Middle frontal gyrus (tissue), 1 donor: ENCODE data around the gene DGKE.
A peak's percentile ranks its signal among the peaks of the same experiment; 100 is the strongest.

Experiments used
- DNase-seq: peaks from one replicate; pipeline ENCODE4 v3.0.0-alpha.2; 2015; ENCODE audit warnings: low spot score; ENCODE audit errors: extremely low spot score

Gene DGKE

GRCh38 chr17:56833809-56834379 is at the start of gene DGKE, which contains the start of gene C17orf67:
Gene DGKE, plus strand, starts transcription at chr17:56834151. Its CDS starts 645 bp downstream, at chr17:56834796.
Gene C17orf67, minus strand, starts transcription at chr17:56833920. Its CDS starts 18,110 bp downstream, at chr17:56815810.
- DNase-seq: peak; percentile 86

- no peak for DNase-seq
These were observed 48.5 kb upstream of the DGKE start for GRCh38 chr17:56785405-56785804.

- DNase-seq: no peak
These were observed 47.8 kb upstream of the DGKE start for GRCh38 chr17:56785997-56786680.

- DNase-seq: no peak
These were observed 46.9 kb upstream of the DGKE start for GRCh38 chr17:56786989-56787482.

DNA sequence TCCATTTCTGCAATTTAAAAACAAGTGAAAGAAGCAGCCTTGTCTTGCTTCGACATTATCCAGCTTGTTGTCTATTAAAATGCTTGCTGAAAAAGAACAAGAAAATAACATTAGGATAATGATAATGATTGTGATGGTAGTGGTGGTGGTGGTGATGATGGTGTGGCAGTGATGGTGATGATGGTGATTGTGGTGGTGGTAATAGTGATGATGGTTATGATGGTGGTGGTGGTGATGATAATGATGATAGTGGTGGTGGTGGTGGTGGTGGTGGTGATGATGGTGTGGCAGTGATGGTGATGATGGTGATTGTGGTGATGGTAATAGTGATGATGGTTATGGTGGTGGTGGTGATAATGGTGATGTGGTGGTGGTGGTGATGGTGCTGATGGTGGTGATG is 41.7 kb upstream of the DGKE start:
- DNase-seq: no peak

- DNase-seq: no peak
These were observed 40.4 kb upstream of the DGKE start for GRCh38 chr17:56793531-56793930.

GRCh38 chr17:56793957-56794356 is 40.0 kb upstream of the DGKE start:
- no peak for DNase-seq

DNA sequence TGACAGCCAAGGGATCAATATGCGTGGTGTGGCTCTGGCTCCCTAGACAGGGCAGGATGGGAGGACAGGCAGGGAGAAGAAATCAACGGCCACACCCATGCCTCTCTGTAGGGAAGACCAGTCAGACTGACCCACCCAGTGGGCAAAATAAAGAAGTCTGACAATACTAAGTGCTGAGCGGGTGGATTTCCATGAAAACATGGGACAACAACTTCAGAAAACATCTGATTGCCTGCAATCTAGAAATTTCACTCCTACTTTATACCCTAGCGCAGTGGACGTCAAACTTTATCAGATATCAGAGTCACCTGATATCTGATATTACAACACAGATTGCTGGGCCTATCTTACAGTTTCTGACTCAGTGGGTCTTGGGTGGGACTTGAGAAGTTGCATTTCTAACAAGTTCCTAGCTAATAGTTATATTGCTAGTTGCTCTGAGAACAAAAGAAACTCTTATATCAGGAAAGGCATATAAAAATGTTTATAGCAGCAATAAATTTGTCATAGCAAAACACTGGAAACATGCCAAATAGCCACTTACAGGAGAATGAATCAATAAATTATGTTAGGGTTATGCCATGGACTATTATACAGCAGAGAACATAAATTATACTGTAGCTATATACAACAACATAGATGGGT is 38.6 kb upstream of the DGKE start:
- DNase-seq: no peak

GRCh38 chr17:56796536-56796935 is 37.4 kb upstream of the DGKE start:
- no peak for DNase-seq

DNA sequence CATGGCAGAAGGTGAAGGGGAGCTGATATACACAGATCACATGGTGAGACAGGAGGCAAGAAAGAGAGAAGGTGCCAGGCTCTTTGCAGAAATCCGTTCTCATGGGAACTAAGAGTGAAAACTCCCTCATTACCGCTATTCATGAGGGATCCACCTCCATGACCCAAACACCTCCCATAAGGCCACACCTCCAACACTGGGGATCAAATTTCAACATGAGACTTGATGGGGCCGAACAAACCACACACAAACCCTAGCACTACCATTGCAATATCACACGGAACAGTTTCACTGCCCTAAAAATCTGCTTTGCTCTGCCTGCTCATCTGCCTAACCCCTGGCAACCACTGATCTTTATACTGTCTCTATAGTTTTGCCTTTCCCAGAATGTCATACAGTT is 35.0 kb upstream of the DGKE start:
- DNase-seq: no peak

- DNase-seq: no peak
These were observed 32.3 kb upstream of the DGKE start for GRCh38 chr17:56801459-56802178.

GRCh38 chr17:56803071-56803470 is 30.9 kb upstream of the DGKE start:
- no peak for DNase-seq

GRCh38 chr17:56804454-56804853 is 29.5 kb upstream of the DGKE start:
- no peak for DNase-seq

GRCh38 chr17:56806949-56807348 is 27.0 kb upstream of the DGKE start:
- no peak for DNase-seq

DNA sequence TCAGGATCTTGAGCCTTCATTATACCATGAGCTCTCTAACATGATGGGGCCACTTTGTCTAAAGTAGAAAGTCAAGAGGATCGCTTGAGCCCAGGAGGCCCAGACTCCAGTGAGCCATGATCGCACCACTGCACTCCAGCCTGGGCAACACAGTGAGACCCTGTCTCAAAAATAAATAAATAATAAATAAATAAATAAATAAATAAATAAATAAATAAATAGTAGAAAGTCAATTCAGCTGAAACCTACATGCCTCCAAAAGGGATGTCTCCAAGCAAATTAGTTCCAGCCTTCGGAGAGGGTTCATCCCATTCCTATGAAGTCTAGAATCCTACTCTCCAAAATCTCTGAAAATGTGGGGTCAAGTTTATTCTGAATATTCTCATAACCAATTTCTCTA is 26.2 kb upstream of the DGKE start:
- DNase-seq: no peak

DNA sequence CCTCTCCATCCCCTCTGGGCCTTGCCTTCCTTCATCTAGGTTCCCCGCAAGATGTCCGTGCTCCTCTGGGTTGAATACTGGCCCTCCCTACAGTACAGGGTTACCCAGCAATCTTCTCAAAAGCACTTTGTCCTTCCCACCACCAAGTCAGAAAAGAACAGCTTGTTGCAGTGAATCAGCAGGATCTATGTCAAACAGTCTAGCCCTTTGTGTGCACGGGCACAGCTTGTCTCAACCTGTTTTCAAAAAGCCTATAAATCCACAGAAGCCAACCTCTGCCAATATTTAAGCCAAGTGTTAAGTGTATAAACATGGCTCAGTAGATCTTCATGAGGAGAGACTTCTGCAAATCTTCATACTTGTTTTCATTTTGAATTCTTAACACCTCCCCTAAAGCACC is 25.4 kb upstream of the DGKE start:
- DNase-seq: no peak

DNA sequence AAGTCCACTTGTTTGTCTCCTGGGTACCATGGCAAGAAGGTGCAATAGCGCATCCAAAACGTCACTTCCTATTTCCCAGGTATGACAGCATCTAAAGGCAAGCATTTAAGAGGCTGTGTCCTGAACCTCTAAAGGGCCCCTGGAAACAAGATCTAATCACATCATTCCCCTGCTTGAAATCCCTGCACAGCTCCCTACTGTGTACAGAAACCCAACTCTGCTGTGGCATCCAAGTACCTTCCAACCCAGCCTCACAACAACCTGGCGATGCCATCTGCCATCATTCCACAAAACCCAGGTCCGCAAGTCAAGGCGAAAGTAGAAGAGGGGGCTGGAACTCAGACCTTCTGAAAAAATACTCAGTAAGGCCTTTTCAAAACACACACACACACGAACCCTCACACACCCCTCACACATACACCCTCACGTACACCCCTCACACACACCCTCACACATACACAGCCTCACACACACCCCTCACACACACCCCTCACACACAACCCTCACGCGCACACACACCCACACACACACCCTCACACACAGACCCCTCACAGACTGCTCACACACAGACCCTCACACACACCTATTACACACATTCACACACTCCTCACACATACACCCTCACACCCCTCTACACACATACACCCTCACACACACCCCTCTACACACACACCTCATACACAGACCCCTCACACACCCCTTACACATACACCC is 24.7 kb upstream of the DGKE start:
- DNase-seq: no peak

GRCh38 chr17:56809820-56810179 is 24.2 kb upstream of the DGKE start:
- no peak for DNase-seq

DNA sequence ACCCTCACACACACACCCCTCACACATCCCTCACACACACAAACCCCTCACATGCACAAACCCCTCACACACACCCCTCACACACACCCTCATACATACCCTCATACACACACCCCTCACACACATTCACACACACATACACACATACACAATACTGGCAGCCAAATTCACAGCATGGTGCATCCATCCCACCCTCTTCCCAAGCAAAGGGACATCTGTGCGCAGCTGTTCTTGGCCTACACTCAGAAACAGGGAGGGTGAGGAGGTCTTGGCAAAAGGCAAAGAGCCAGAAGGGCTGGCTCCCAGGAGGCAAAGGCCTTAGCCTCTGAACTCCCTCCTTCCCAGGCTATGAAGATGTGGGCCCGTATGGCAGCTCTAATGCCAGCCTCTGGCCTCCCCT is 23.6 kb upstream of the DGKE start:
- no peak for DNase-seq

DNA sequence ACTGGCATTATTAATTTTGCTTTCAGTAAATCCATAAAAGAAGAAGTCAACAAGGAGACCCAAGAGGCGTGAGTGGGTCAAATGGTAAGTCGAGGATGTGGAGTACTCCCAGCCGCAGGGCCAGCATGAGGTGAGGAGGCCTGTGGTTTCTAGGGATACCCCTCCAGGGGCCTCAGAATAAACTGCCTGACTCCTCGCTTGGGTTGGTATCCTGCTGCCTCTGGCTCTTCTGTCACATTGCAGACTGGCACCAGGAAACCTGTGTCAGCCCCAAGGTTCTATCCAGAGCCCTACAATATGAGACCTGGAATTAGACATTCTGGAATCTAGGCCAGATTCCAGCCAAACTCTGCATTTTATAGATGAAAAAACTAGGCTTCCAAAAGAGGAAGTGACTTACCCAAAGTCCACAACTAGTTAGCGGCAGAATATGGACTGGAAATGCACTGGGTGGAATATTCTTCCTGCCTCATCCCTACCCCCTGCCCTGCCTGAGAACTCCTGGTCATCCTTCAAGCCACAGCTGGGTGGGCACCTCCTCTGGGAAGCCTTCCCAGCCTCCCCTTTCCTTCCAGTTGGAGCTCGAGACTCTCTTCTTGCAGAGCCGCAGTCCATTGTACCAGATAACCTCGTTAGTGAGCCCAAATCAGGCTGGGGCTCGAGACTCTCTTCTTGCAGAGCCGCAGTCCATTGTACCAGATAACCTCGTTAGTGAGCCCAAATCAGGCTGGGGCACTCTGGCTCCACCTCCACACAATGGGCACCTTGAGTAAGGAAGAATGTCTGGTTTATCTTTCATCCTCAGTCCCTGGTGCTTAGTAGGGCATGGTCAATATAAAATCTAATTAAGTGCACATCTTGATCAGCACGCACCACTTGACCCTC is 22.8 kb upstream of the DGKE start:
- DNase-seq: no peak
